Epithelial cell of esophagus (primary cell): Measurements from ENCODE around the gene LRMDA.

Source experiments
- DNase-seq: peaks from one replicate; pipeline ENCODE4 v3.0.0; 2010; ENCODE audit warnings: low read depth
- H3K4me3 ChIP-seq: 2 replicates; pipeline ENCODE4 v1.5.1; 2011; ENCODE audit warnings: mild to moderate bottlenecking, low read length, control low read depth
- CTCF ChIP-seq: IDR thresholded peaks from 2 replicates; pipeline ENCODE4 v1.5.1; 2011; ENCODE audit warnings: low read depth, mild to moderate bottlenecking, low read length, control low read depth, inconsistent platforms; ENCODE audit not compliant: insufficient read depth; ENCODE audit errors: missing control alignments

LRMDA gene

GRCh38 chr10:75427951-75428350 is 3.5 kb upstream of the LRMDA start:
- H3K4me3 ChIP-seq: no peak overlapping the region
- peak; percentile 64 for DNase-seq
- TF ChIP-seq CTCF: no peak

GRCh38 chr10:75428434-75429158 is 2.8 kb upstream of the LRMDA start:
- DNase-seq: peak; percentile 95
- no peak overlapping the region for H3K4me3 ChIP-seq
- TF ChIP-seq CTCF: no peak

DNA sequence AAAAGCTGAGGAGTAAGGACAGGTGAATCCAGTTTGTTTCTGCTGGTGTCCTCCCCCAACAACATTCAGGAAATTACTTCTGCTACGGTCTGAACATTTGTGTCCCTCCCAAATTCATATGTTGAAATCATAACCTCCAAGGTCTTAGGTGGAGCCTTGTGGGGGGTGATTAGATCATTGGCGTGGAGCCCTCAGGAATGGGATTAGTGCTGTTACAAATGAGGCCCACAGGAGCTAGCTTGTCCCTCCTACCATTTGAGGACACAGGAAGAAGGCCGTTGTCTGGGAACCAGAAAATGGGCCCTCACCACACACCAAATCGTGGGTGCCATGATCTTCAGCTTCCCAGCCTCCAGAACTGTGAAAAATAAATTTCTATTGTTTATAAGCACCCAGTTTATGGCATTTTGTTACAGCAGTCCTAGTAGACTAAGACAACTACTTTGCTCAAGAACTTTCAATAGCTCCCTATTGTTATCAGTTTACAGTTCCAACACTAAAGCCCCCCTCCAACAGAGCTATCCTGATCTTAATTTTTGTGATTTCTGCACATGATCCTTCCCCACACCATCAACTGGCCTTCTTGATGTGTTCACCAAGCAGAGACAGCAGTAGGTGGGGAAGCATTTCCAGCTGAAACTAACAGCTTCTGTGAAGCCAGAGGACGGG is 2.1 kb upstream of the LRMDA start:
- peak; percentile 74 for DNase-seq
- TF ChIP-seq CTCF: no peak
- H3K4me3 ChIP-seq: no peak overlapping the region

- no peak for TF ChIP-seq CTCF
- peak; percentile 91 for DNase-seq
- H3K4me3 ChIP-seq: no peak overlapping the region
These were observed 1.2 kb upstream of the LRMDA start for GRCh38 chr10:75430000-75430763.

- H3K4me3 ChIP-seq: no peak overlapping the region
- TF ChIP-seq CTCF: no peak
- no peak for DNase-seq
These were observed 752 bp downstream of the LRMDA start for GRCh38 chr10:75432176-75432575.

GRCh38 chr10:75432763-75433162 is 1.3 kb downstream of the LRMDA start:
- TF ChIP-seq CTCF: no peak
- DNase-seq: no peak
- no peak overlapping the region for H3K4me3 ChIP-seq
